HG02763 (cell line): ENCODE measurements around the gene VSTM2B.
A peak's percentile ranks its signal among the peaks of the same experiment; 100 is the strongest.

ENCODE experiments used
- ATAC-seq: cut with Tn5 transposase; IDR thresholded peaks from one replicate; pipeline ENCODE4 v1.9.1; 2021; ENCODE audit warnings: mild to moderate bottlenecking, moderate library complexity; ENCODE audit not compliant: unreplicated experiment

The VSTM2B gene

DNA sequence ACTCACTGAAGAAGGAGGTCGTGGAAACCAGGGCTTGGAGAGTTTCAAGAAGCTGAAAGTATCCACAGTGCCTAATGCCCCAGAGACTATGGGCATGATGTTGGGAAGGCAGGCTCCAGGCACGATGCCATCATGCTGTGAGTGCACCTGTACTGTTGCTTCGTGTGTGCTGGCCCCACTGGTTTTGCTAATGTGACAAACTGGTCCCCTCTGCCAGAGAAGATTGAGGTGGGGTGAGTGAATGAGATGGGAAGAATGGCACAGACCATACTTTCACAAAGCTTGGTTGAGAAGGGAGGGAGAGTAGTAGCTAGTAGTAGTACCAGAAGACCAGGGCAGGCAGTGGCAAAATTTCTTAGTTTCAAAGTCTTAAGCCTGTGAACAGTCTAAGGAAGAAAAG is 61.3 kb downstream of the VSTM2B start:
- ATAC-seq = no peak

DNA sequence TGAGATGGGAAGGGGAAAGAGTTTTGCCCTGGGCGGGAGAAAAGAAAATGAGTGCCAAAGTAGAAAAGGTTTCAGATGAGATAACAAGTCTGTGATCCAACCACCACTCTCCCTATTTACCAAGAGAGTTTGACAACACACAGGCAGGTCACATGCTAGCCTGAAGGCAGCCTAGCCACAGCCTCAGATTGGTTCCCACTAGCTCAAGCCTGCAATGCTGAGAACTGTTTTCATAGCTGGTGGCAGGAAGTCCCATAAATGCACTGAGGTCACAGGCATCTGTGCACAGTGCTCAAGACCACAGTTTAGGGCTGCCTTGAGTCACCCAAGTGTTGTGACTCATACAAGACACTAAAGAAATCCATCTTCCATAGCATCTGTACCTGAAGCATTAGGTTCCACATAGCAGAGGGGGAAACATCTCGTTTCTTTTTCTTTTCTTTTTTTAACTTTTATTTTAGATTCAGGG is 61.8 kb downstream of the VSTM2B start:
- ATAC-seq = no peak

DNA sequence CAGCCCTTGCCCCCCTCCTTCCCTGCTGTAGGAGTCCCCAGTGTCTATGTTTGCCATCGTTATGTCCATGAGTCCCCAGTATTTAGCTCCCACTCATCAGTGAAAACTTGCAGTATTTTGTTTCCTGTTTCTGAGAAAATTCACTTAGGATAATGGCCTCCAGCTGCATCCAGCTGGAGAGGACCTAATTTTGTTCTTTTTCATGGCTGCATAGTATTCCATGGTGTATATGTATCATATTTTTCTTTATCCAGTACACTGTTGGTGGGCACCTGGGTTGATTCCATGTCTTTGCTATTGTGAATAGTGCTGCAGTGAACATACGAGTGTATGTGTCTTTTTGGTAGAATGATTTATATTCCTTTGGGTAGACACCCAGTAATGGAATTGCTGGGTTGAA is 62.3 kb downstream of the VSTM2B start:
- ATAC-seq = no peak

DNA sequence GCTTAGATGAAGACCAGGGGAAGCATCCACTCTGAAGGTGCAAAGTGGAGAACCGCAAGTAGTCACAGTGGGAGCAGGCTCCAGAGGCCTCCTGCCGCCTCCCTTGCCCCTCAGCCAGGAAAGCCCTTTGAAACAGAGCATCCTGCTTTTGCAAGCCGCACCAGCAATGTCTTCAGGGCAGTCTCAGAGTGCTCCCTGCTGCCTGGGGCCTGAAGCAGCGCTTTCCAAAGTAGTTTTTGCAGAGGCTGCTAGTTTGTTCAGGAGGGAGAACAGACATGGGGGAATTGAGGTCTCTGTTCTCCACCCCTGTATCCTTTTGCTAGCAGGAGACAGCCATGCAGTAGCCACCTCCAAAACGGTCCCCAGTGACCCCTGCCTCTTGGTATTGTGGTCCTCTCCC is 64.5 kb downstream of the VSTM2B start:
- ATAC-seq = no peak

DNA sequence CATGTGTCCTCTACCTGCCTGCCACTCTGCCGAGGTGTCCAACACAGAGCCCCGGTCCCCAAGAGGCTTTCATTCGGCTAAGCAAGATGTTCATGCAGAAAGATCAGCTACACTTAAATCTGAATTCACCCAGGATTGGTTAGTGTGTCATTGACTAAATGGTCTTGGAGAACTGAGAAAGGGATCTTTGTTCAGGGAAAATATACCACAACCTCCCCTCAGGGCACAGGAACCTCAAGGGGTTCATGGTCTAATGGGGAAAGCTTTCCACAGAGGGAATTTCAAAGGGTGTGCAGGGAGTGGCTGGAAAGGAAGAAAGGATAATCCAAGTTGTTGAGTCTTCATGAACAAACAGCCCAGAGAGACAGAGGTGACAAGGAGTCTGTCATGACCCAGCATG is 65.9 kb downstream of the VSTM2B start:
- no peak for ATAC-seq

DNA sequence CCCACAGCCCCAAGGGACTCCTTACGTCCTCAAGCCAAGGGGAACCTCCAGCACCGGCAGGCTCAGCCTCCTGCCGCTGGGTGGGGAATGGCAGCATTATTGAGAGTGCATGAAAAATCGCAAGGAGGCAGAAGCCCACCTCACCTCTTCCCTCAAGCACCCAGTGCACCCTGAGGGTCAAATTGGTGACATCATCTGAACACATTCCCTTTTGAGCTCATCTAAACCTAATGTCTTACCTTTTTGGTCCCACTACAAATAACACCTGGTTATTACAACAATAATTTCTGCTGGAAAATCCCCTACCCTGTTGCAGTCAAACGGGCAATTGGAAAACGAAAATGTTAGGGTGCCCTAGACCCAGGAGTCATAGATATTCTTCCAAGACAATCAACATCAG is 68.1 kb downstream of the VSTM2B start:
- ATAC-seq = no peak

DNA sequence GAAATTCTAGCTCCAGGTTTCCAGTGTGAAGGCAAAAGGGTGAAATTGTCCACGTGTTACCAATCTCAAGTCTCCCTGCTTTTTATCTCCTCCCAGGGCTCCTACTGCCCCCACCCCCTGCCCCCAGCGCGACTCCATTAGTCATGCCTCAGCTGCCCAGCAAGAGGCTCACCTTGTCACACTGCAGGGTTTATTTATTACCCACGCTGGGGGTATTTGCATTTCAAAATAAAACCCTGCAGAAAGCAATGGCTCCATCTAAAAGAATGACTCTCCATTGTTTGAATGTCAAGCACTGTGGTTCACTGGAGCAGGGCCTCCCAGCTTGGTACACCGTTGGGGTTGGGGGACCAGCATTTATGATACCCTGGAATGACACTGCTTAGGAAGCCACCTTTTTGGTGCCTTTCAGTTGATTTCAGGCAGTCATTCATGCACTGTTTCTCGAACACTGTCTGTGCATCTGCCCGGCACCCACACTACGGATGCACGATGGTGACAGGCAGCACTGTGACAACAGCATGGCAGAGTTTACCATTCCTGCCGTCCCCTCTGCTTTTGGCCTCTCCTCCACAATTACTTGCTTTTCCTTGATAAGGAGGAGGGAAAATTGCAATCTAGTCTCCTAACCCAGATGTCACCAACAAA is 70.4 kb downstream of the VSTM2B start:
- no peak for ATAC-seq

DNA sequence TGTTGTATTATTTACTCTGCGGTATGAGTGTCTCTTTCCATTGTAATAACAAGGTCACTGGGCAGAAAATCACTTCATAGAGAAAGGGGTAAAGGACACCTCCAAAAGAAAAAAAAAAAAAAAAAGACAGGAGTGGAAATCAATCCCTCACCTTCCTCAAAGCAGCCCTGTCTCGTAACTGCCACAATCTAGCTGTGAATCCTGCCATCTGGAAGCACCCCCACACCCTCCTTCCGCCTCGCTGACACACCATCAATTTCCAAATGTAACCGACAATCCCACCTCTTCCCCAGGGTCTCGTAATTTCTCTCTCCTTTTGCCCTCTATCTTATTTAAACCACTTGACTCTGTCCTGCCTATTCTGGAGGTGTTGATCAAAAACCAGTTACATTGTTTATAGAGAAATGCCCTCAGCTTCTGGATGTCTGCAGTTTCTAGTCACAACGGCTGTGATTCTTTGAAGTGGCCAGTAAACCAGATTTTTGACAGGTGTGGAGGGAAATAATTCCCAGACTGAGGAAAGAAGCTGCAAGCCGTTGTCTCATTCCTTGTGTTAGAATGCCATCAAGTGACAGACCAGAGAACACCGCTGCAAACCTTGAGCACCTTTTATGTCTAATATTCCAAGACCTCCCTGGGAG is 71.2 kb downstream of the VSTM2B start:
- ATAC-seq = no peak

DNA sequence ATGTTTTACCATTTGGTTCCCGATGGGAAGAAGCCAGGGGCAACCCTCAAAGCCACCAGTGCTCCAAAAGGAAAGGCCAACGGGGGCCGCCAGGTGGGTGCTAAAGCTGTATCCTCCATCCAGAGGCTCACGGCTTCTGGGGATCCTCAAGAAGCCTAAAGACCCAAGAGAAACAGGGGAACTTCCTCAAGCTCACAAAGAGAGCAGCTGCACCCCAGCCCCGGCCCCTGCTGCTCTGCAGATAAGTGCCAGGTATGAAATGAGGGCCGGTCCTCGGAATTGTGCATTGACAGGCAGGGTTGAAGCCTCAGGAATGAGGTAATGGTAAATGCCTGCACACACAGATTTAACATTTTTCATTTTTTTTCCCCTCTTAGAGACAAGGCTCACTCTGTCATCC is 72.2 kb downstream of the VSTM2B start:
- ATAC-seq = no peak

DNA sequence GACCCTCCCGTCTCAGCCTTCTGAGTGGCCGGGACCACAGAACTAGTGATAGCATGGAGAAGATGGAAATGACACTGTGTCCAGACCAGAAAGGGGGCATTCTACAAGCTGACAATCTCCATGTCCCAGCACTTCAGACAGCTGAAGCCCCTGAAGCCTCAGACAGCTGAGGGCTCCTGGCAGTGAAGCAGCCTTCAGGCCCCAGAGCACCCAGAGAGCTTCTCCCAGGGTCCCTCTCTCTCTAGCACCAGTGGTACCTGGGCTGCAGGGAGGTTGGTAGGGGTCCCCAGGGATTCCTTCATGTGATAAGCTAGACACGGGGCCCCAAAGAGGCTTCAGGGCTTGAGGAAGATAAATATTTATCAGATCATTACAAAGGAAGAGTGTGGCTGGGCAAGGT is 72.7 kb downstream of the VSTM2B start:
- ATAC-seq = no peak

DNA sequence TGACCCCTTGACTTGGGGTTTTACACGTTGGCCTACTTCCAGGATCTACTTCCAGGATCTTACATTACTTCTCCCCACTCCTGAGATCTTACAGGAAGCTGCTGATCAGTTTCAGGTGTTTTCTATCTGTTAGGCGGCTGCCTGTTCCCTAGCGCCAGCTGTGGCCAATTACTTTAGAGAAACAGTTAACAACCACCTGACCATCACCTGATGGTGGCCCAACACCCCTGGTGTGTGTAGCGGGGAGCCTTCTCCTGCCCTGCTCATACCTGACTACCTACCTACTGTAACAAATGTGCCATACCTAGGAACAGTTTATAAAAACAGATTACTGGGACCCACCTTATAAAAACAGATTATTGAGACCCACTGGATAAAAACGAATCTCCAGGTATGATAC is 77.5 kb downstream of the VSTM2B start:
- ATAC-seq = no peak

DNA sequence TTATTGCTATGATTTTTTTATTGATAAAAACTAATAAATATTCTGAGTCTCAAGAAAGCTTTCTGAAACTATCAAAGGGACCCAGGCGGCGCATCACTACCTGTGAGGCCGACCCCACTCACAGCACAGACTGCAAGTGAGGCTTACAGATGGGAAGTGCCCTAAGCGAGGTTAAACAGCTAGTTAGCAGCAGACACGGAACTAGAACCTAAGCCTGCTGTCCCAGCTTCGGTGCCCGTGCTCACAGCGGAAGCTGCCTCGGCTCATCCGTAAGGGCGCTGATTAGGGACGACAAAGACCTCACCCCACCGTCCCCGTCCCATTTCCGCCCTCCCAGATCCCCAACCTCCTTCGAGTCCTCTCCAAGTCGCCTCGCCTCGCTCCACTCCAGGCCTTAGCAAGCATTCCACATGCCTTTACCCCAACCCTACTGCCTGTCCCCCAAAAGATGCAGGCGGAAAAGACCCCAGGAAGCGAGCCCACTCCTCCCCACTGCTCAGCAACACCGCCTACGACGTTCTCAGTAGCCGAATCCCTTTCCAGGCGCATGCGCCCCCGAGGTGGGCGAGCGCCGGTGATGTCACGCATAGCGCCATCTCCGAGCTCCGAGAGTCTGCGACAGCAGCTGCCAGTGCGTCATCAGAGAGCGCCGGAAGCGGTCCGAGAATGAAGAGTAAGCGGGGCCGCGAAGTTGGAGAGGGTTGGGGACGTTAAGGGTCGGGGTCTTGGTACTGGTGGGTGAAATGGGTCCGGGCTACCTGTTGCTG is 80.0 kb downstream of the VSTM2B start, which contains the start of gene POP4:
Gene POP4 (plus strand): TSS at position 631 of the 767 bp plus-strand sequence. CDS start 36 bp downstream, at position 667.
- ATAC-seq = peak; percentile 73

DNA sequence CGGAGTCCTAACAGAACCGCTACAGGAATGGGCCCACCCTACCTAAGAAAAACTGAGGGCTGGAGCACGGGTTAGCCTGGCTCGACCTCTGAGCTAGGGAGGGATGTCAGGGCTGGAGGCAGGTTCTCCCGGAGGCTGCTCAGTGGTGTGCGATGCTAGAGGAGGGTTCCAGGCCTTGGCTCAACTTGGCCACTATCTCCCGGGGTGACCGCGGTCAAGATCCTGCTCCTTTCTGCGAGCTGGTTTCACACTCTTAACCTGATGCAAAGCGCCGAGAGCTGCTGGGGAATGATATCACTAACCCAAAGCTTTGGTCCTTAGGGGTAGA is 80.6 kb downstream of the VSTM2B start:
- ATAC-seq = no peak

DNA sequence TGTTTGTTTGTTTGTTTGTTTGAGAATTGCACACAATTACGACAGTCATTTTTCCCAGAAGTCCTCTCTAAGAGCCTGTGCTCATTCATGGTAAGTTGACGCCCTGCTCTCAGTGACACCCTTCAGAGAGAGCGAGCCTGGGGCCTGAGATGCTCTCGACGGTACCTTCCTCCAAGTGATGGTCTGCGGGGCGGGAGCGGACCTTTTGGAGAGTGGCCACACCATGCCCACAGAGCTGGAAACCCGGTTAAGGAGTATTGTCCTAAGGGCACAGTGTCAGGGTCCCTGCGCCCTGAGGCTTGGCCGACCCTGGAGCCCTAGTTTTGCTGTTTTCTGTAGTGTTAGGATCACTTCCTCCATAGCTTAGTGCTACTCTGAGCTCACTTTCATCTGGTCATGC is 83.8 kb downstream of the VSTM2B start:
- ATAC-seq = no peak

DNA sequence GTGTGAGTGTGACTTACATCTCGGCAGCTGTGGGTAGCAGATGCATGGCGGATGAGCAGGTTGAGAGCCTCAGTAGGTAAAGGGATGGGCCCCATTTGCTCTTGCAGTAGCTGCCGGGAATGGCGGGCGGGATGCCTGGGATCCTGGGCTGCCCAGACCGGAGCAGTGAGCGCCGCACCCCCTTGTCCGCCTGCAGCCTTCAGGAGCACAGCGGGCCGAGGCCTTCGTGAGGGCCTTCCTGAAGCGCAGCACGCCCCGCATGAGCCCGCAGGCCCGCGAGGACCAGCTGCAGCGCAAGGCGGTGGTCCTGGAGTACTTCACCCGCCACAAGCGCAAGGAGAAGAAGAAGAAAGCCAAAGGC is 84.4 kb downstream of the VSTM2B start:
- ATAC-seq = no peak

DNA sequence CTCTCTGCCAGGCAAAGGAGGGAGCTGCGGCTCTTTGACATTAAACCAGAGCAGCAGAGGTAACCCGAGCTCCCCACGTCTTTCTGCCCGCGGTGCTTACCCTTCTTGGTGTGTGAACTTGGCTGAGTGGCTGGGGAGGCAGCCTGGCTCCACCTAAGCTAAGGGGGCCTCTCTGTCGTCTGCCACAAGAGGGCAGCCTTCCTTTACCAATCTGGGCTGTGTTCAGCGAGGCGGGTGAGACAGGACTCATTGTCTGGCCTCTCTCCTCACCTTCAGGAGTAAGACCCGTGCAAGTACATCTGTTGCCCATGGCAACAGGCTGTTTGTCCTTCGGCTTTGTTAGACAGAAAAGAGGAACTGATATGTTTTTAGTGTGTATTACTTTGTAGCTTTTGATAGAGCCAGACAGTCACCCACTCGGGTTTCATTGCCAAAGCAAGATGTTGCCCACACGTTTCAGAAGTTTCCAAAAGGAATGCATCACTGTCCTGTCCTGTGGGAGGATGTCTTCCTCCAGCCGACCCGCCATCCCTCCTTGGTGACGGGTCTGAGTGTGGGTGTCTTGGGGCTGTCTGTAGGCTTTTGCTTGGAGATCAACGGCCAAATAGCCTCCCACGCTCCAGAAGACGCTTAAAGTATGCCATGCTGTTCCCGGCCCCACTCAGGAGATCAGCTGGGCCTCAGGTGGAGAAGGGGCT is 84.9 kb downstream of the VSTM2B start:
- ATAC-seq = peak; percentile 60

DNA sequence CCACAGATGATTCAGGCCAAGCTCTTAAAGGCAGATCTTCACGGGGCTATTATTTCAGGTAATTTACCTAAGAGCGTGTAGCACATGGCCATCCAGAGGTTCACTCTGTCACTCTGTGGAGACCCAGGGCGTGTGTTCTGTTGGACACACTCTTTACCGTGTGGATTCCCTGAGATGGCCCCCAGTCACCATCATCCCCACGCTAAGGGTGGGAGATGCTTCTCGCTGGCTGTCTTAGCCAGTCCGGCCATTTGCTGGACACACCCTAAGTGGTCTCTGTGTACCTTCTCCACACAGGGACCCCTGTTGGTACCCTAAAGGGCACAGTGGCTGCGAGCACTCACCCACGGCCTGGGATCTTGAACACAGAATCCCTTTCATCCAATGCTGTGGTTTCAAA is 86.3 kb downstream of the VSTM2B start:
- no peak for ATAC-seq

DNA sequence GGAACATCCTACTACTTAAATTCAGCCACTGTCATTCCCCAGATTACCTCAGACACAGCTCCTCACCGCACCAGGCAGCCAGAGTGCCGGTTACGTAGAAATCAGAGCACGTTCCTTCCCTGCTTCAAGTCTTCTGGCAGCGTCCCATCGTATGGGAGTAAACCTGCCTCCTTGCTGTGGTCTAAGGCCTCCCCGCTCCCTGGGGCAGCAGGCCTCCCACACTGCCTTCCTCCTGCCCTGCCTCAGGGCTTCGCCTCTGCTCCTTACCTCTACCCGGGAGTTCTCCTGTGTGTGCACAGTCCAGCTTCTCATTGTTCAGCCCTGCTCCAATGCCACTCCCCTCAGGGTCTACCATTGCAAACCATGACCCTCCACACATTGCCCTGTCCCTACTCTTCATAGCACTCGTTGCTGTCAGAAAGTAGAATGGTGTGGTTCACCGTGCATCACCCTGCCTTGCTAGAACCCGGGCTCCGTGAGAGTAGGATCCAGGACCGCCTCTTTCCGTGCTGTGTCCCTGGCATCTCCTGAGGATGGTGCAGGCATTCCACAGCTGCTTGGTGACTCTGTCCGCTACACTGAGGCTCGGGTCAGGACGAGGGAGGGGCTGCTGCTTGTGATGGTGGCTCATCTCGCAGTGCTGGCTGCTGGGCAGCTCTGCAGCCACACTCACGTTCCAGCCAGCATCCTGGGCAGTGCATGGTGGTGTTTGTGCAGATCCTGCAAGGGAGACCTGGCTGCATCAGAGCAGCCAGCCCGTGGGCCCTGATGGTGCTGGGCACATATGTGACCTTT is 87.2 kb downstream of the VSTM2B start:
- ATAC-seq = no peak

DNA sequence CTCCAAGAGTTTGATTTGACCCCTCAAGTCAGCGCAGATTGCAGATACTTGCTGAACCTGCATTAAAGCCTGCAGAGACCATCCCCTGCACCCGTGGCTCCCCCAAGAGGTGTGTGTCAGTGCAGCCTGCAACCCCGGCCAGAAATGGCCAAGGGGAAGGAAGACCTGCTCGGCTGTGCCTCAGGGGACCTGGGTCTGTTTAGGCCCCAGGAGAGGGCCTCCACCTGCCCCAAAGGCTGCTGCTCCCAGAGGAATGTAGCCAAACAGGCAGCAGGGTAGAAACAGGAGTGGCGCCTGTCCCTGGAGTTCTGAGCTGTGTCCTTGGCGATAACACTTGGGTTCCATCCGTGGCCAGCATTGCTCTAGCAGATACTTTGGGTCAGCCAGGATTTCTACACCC is 88.3 kb downstream of the VSTM2B start:
- ATAC-seq = no peak
